ENCODE data around the gene ITGB2. TPM values are rescaled to one million over a fixed set of nuclear protein-coding genes. Genes with fewer than 3 reads are reported as not detected.

ITGB2 gene
- total RNA-seq, 4 donors from 2014 or later: 18.4 to 40.7 (median 20.4) TPM

- DNase-seq (ENCODE audit: low spot score in 2 of 2): no peak
- intact Hi-C loops (cut with DNase I; ENCODE audit: low total_unique reads): no loop called here
- WGBS, 2 donors: 76 to 78% methylated on average over 16 to 19 of the region's 19 CpGs
- H3K4me3 ChIP-seq (ENCODE audit: low read depth, poor library complexity, severe bottlenecking): no peak overlapping the region
- TF ChIP-seq CTCF (IDR thresholded peaks at IDR 0.05) (no peak), POLR2A (IDR thresholded peaks at IDR 0.05) (no peak)
Measured at GRCh38 chr21:44892095-44892494, 28.6 kb downstream of the ITGB2 start.

- intact Hi-C loops (cut with DNase I; ENCODE audit: low total_unique reads): no loop called here
- TF ChIP-seq POLR2A (IDR thresholded peaks at IDR 0.05) (no peak), CTCF (IDR thresholded peaks at IDR 0.05) (no peak)
- no peak for DNase-seq (ENCODE audit: low spot score in 2 of 2)
- 90 to 93% methylated on average over 4 to 15 of the region's 15 CpGs for WGBS, 2 donors
- H3K4me3 ChIP-seq (ENCODE audit: low read depth, poor library complexity, severe bottlenecking): no peak overlapping the region
Measured at GRCh38 chr21:44891631-44892031, 29.1 kb downstream of the ITGB2 start.

- TF ChIP-seq CTCF (IDR thresholded peaks at IDR 0.05) (no peak), POLR2A (IDR thresholded peaks at IDR 0.05) (no peak)
- no peak for DNase-seq (ENCODE audit: low spot score in 2 of 2)
- WGBS, 2 donors: 71 to 90% methylated on average over 5 to 8 of the region's 9 CpGs
- H3K4me3 ChIP-seq (ENCODE audit: low read depth, poor library complexity, severe bottlenecking): no peak overlapping the region
- intact Hi-C loops (cut with DNase I; ENCODE audit: low total_unique reads): no loop called here
Measured at GRCh38 chr21:44890961-44891541, 29.6 kb downstream of the ITGB2 start.

- no peak overlapping the region for H3K4me3 ChIP-seq (ENCODE audit: low read depth, poor library complexity, severe bottlenecking)
- TF ChIP-seq POLR2A (IDR thresholded peaks at IDR 0.05) (no peak), CTCF (IDR thresholded peaks at IDR 0.05) (no peak)
- intact Hi-C loops (cut with DNase I; ENCODE audit: low total_unique reads): no loop called here
- no peak for DNase-seq (ENCODE audit: low spot score in 2 of 2)
- WGBS, 2 donors: 51 to 58% methylated on average over 16 to 17 of the region's 24 CpGs
Measured at GRCh38 chr21:44890338-44890931, 30.3 kb downstream of the ITGB2 start.

GRCh38 chr21:44889625-44890337, 30.9 kb downstream of the ITGB2 start:
- H3K4me3 ChIP-seq (ENCODE audit: low read depth, poor library complexity, severe bottlenecking): no peak overlapping the region
- DNase-seq (ENCODE audit: low spot score in 2 of 2): no peak
- intact Hi-C loops (cut with DNase I; ENCODE audit: low total_unique reads): loop anchor here (5.0 kb wide), 1 partner anchor 1448 kb away; no protein-coding TSS in a partner anchor
- TF ChIP-seq CTCF (IDR thresholded peaks at IDR 0.05): no peak
- TF ChIP-seq POLR2A (IDR thresholded peaks at IDR 0.05): no peak
- WGBS, 2 donors: 76 to 88% methylated on average over 22 of the region's 29 CpGs

Data from lower leg skin (tissue), 4 donors.